Left colon (tissue), 2 donors: Measurements from ENCODE around the gene OLFM1. TPM values are rescaled to one million over a fixed set of nuclear protein-coding genes. Genes with fewer than 3 reads are reported as not detected.

ENCODE experiments used
- total RNA-seq, 2 donors: library from RNA; stranded (reverse); fragmentation: NEBNext Ultra II Directional; extraction: Animal tissue kit (Norgen Biotek cat#: 25700); gene quantifications; one replicate each; pipeline ENCODE4 v1.2.1, GENCODE V29; 2021
- donor health status: DM: no; HTN: no; CAD: no.
- donor health status: DM: yes; HTN: yes; CAD: no.

The OLFM1 gene
- total RNA-seq, 2 donors from 2014 or later = 6.0 to 7.8 TPM

Other genes starting within 250 kb of the OLFM1 start
- not detected for gene FCN2, start 206.9 kb upstream of the OLFM1 start, total RNA-seq
- gene FCN1, start 169.8 kb upstream of the OLFM1 start, total RNA-seq = under 1 TPM; 0.92 to 0.95 TPM